Esophagus squamous epithelium (tissue), 4 donors: Measurements from ENCODE around the gene TRAP1.

ENCODE experiments used
- POLR2A ChIP-seq, 4 donors: fragments of 450-650 bp; IDR thresholded peaks; one replicate each; pipeline ENCODE4 v1.6.1; 2017; ENCODE audit warnings: antibody characterized with exemption in 4 of 4, mild to moderate bottlenecking in 4 of 4, moderate library complexity in 3 of 4
- TF ChIP-seq, protein P1 (sequence below), 6 experiments: fragments of 450-650 bp in 4 of 6; fragments of 200-600 bp in 2 of 6; sonication (generic) in 2 of 6; IDR thresholded peaks; one replicate each; pipeline ENCODE4 v1.5.1; 2016 to 2019; ENCODE audit warnings: antibody characterized with exemption in 6 of 6, mild to moderate bottlenecking in 4 of 6, moderate library complexity in 4 of 6

DNA sequence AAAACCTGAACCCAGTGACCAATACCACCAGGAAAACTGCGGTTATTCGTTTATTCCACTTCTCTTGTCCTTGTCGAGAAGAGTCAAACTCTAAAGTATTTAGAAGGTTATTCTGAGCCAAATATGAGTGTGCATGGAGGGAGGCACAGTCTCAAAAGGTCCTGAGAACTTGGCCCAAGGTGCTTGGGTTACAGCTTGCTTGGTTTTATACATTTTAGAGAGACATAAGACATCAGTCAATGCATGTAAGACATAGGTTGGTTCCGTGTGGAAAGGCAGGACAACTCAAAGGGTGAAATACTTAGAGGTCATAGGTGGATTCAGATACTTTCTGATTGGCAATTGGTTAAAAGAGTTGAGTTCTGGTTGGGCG is 681 bp upstream of the TRAP1 start:
- TF ChIP-seq, protein P1, sequence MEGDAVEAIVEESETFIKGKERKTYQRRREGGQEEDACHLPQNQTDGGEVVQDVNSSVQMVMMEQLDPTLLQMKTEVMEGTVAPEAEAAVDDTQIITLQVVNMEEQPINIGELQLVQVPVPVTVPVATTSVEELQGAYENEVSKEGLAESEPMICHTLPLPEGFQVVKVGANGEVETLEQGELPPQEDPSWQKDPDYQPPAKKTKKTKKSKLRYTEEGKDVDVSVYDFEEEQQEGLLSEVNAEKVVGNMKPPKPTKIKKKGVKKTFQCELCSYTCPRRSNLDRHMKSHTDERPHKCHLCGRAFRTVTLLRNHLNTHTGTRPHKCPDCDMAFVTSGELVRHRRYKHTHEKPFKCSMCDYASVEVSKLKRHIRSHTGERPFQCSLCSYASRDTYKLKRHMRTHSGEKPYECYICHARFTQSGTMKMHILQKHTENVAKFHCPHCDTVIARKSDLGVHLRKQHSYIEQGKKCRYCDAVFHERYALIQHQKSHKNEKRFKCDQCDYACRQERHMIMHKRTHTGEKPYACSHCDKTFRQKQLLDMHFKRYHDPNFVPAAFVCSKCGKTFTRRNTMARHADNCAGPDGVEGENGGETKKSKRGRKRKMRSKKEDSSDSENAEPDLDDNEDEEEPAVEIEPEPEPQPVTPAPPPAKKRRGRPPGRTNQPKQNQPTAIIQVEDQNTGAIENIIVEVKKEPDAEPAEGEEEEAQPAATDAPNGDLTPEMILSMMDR (IDR thresholded peaks at IDR 0.05): no peak
- no peak for TF ChIP-seq POLR2A (IDR thresholded peaks at IDR 0.05)
